KMS-11 (cell line): ENCODE data around the gene VAPB.

Experiments
- H2AFZ ChIP-seq: fragments of 200-600 bp; sonication (generic); 2 replicates; pipeline ENCODE4 v1.6.1; 2016; ENCODE audit warnings: antibody characterized with exemption, mixed run types, low read depth
- H3K27ac ChIP-seq: fragments of 200-600 bp; sonication (generic); 2 replicates; pipeline ENCODE4 v1.6.1; 2016; ENCODE audit warnings: mild to moderate bottlenecking, mixed run types
- H3K27me3 ChIP-seq: fragments of 200-600 bp; sonication (generic); 2 replicates; pipeline ENCODE4 v1.6.1; 2017; ENCODE audit warnings: mild to moderate bottlenecking, low read depth, mixed run types, moderate library complexity; ENCODE audit not compliant: insufficient read depth
- H3K36me3 ChIP-seq: fragments of 200-600 bp; sonication (generic); 2 replicates; pipeline ENCODE4 v1.6.1; 2017; ENCODE audit warnings: mild to moderate bottlenecking, mixed run types; ENCODE audit not compliant: insufficient read depth
- H3K4me1 ChIP-seq: fragments of 200-600 bp; sonication (generic); 2 replicates; pipeline ENCODE4 v1.6.1; 2016; ENCODE audit warnings: mild to moderate bottlenecking, low read depth, mixed run types; ENCODE audit not compliant: poor library complexity, severe bottlenecking
- H3K4me2 ChIP-seq: fragments of 200-600 bp; sonication (generic); 2 replicates; pipeline ENCODE4 v1.7.0; 2016; ENCODE audit warnings: mild to moderate bottlenecking, mixed run types
- H3K4me3 ChIP-seq: fragments of 200-600 bp; sonication (generic); IDR thresholded peaks from 2 replicates; pipeline ENCODE4 v1.6.1; 2017; ENCODE audit warnings: low read depth, low read length, mixed read lengths; ENCODE audit not compliant: insufficient read depth
- H3K79me2 ChIP-seq: fragments of 200-600 bp; sonication (generic); 2 replicates; pipeline ENCODE4 v1.6.1; 2016; ENCODE audit warnings: low read depth, mixed run types; ENCODE audit not compliant: insufficient read depth
- H3K9ac ChIP-seq: fragments of 200-600 bp; sonication (generic); 2 replicates; pipeline ENCODE4 v1.6.1; 2016; ENCODE audit warnings: mild to moderate bottlenecking, mixed run types
- H4K20me1 ChIP-seq: fragments of 200-600 bp; sonication (generic); 2 replicates; pipeline ENCODE4 v1.6.1; 2016; ENCODE audit warnings: mild to moderate bottlenecking, mixed run types; ENCODE audit not compliant: insufficient read depth
- TF ChIP-seq, protein P1 (sequence below): fragments of 200-600 bp; sonication (generic); conservative IDR thresholded peaks from 2 replicates; pipeline ENCODE4 v1.6.1; 2017; ENCODE audit warnings: low read depth, mild to moderate bottlenecking, antibody characterized with exemption, low read length, moderate library complexity, mixed read lengths

The VAPB gene

GRCh38 chr20:58452667-58453255 is 63.7 kb downstream of the VAPB start:
- H3K36me3 ChIP-seq: no peaks in the 10 kb centered on the region
- no peak overlapping the region for H3K9ac ChIP-seq
- TF ChIP-seq, protein P1, sequence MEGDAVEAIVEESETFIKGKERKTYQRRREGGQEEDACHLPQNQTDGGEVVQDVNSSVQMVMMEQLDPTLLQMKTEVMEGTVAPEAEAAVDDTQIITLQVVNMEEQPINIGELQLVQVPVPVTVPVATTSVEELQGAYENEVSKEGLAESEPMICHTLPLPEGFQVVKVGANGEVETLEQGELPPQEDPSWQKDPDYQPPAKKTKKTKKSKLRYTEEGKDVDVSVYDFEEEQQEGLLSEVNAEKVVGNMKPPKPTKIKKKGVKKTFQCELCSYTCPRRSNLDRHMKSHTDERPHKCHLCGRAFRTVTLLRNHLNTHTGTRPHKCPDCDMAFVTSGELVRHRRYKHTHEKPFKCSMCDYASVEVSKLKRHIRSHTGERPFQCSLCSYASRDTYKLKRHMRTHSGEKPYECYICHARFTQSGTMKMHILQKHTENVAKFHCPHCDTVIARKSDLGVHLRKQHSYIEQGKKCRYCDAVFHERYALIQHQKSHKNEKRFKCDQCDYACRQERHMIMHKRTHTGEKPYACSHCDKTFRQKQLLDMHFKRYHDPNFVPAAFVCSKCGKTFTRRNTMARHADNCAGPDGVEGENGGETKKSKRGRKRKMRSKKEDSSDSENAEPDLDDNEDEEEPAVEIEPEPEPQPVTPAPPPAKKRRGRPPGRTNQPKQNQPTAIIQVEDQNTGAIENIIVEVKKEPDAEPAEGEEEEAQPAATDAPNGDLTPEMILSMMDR: no peak
- H3K27me3 ChIP-seq: no peaks in the 10 kb centered on the region
- H3K79me2 ChIP-seq: no peaks in the 10 kb centered on the region
- no peak overlapping the region for H3K27ac ChIP-seq
- no peak overlapping the region for H3K4me3 ChIP-seq
- H2AFZ ChIP-seq: no peak overlapping the region
- H4K20me1 ChIP-seq: no peaks in the 10 kb centered on the region
- H3K4me1 ChIP-seq: peaks cover 6% of the 10 kb centered on the region
- H3K4me2 ChIP-seq: no peak overlapping the region

DNA sequence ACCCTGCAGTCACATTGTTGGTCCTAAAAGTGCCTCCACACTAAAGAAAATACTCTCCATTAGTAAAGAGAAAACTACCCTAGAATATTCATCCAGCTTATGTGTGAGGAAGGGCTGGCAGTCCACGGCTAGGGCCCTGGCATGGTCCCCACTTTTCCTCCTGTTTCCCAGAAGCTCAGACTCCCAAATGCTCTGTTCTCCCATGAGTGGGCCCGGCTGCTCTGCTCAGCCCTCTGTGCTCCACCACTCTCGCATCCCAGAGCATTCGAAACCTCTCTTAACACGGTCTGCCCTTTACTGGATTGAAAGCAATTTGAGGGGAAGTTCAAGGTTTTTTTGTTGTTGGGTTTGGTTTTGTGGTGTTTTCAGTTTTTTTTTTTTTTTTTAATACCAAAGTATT is 64.4 kb downstream of the VAPB start:
- TF ChIP-seq, protein P1: no peak
- Histone ChIP-seq H3K4me3 (no peak overlapping the region), H3K36me3 (no peaks in the 10 kb centered on the region), H3K27me3 (no peaks in the 10 kb centered on the region), H3K27ac (no peak overlapping the region), H3K9ac (no peak overlapping the region), H3K4me2 (no peak overlapping the region), H2AFZ (no peak overlapping the region), H3K4me1 (peaks cover 6% of the 10 kb centered on the region), H4K20me1 (no peaks in the 10 kb centered on the region), H3K79me2 (no peaks in the 10 kb centered on the region)

DNA sequence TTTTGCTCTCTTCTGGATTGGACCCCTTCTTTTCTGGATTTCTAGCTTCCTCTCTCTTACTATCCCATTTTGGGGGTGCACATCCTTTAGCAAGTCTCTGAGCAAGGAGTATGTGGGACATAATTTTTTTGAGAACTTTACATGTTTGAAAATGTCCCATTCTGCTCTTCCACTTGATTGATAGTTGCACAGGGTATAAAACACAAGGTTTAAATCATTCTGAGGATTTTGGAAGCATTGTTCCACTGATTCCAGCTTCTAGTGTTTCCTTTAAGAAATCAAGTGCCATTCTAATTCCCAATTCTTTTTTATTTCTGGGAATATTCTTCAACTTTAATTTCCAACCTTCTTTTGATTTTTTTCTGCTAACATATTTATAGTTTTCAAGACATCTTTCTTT is 65.4 kb downstream of the VAPB start:
- peaks cover 6% of the 10 kb centered on the region for H3K4me1 ChIP-seq
- no peaks in the 10 kb centered on the region for H4K20me1 ChIP-seq
- H3K27ac ChIP-seq: no peak overlapping the region

DNA sequence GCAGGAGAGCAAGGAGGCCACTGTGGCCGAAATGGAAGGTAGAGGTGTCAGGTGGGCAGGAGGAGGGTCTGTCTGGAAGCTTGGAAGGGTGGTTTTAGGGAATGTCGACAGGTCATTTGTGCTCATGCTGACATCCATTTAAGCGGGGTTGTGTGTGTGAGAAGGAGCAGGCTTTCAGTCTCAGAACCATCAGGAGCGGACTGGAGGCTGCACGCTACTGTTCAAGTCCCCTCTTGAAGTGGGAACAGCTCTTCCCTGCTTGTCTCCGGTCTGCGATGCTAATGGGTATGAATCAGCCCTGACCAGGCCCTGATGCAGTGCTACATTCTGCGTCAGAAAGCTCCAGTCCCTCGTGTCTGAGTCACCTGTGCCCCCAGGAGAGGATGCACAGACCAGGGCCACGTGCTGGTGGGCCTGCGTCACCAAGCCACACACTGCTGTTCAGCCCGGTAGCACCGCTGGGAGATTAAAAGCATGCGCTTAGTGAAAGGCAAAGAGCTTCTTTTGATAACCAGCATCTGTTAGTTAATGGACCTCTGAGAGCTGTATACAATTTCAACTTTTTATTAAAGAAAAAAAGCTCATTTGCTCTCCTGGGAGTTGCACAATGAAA is 68.2 kb downstream of the VAPB start:
- Histone ChIP-seq H3K4me2 (no peak overlapping the region), H2AFZ (no peak overlapping the region), H3K4me1 (peaks cover 6% of the 10 kb centered on the region), H4K20me1 (no peaks in the 10 kb centered on the region), H3K79me2 (no peaks in the 10 kb centered on the region), H3K36me3 (no peaks in the 10 kb centered on the region), H3K4me3 (no peak overlapping the region), H3K9ac (no peak overlapping the region), H3K27ac (no peak overlapping the region), H3K27me3 (no peaks in the 10 kb centered on the region)
- TF ChIP-seq, protein P1: no peak

More for the DNA sequence above, 65.4 kb downstream of the VAPB start:
- TF ChIP-seq, protein P1: no peak
- Histone ChIP-seq H3K27me3 (no peaks in the 10 kb centered on the region), H3K79me2 (no peaks in the 10 kb centered on the region), H2AFZ (no peak overlapping the region), H3K4me3 (no peak overlapping the region), H3K9ac (no peak overlapping the region), H3K4me2 (no peak overlapping the region), H3K36me3 (no peaks in the 10 kb centered on the region)
